22Rv1 (cell line): ENCODE results near the gene PTK7.

ENCODE experiments used
- ZFX ChIP-seq: fragments of 450-650 bp; IDR thresholded peaks from 2 replicates; pipeline ENCODE4 v1.6.1; 2017; ENCODE audit warnings: antibody characterized with exemption, borderline replicate concordance
- TF ChIP-seq, protein P1 (sequence below): fragments of 450-650 bp; IDR thresholded peaks from 2 replicates; pipeline ENCODE4 v1.5.1; 2017; ENCODE audit warnings: mild to moderate bottlenecking

DNA sequence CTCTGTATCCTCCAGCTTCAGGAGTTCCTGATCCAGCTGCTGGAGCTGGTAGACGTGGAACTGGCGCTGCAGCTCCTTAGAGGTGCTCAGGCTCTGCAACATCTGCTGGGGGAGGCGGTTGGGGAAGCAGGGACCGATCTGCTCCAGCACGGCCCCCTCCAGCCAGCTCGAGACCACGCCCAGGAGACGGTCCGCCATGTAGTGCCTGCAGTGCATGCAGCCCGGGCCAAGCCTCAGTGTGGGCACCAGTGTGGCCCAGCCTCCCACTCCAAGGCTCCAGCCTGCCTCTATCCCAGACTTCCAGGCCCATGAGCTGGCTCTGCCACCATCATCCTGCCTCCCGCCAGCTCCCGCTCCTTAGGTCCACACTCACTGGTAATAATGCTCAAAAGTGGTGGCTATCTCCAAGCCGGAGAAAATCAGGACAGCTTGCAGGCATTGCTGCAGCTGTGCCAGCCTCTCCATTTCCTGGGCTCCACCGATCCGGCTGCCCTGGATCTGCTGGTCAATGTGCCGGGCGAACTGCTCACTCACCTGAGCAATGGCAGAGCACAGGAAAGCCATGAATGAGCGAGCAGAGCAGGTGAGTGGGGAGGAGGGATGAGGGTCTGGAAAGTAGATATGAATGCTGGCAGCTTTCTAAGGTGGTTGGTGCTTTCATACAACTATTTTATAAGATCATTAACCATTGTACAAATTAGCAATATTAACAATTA is 35.4 kb upstream of the PTK7 start:
- TF ChIP-seq, protein P1, sequence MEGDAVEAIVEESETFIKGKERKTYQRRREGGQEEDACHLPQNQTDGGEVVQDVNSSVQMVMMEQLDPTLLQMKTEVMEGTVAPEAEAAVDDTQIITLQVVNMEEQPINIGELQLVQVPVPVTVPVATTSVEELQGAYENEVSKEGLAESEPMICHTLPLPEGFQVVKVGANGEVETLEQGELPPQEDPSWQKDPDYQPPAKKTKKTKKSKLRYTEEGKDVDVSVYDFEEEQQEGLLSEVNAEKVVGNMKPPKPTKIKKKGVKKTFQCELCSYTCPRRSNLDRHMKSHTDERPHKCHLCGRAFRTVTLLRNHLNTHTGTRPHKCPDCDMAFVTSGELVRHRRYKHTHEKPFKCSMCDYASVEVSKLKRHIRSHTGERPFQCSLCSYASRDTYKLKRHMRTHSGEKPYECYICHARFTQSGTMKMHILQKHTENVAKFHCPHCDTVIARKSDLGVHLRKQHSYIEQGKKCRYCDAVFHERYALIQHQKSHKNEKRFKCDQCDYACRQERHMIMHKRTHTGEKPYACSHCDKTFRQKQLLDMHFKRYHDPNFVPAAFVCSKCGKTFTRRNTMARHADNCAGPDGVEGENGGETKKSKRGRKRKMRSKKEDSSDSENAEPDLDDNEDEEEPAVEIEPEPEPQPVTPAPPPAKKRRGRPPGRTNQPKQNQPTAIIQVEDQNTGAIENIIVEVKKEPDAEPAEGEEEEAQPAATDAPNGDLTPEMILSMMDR, result no peak
- no peak for TF ChIP-seq ZFX
